OCI-LY3 (cell line): ENCODE results near the gene TNRC18.
"Not testable (repeated sequence)": the region's sequence is repeated elsewhere in the genome, so short reads cannot be mapped to it uniquely, and the experiment has no call there.

Experiments
- H2AFZ ChIP-seq: fragments of 200-600, 300-600 bp; shearing (Covaris generic); 2 replicates; pipeline ENCODE4 v1.6.0; 2014; ENCODE audit warnings: antibody characterized with exemption, low read depth, low read length
- H3K27ac ChIP-seq: fragments of 200-600, 300-600 bp; sonication (generic); 2 replicates; pipeline ENCODE4 v1.5.1; 2014; ENCODE audit warnings: mild to moderate bottlenecking, low read length, moderate library complexity, mixed read lengths
- H3K27me3 ChIP-seq: fragments of 200-600, 300-600 bp; sonication (generic); 2 replicates; pipeline ENCODE4 v1.6.1; 2014; ENCODE audit warnings: low read depth, low read length, mixed read lengths
- H3K36me3 ChIP-seq: fragments of 200-600, 300-600 bp; sonication (generic); replicated peaks from 2 replicates; pipeline ENCODE3; 2014; ENCODE audit warnings: low read depth, low read length, mixed read lengths
- H3K4me1 ChIP-seq: fragments of 300-600, 200-600 bp; sonication (generic); 2 replicates; pipeline ENCODE4 v1.6.1; 2014; ENCODE audit warnings: low read length, mixed read lengths
- H3K4me2 ChIP-seq: fragments of 200-600, 300-600 bp; sonication (generic); 2 replicates; pipeline ENCODE4 v1.6.1; 2014; ENCODE audit warnings: low read length, mixed read lengths
- H3K4me3 ChIP-seq: fragments of 300-600, 200-600 bp; sonication (generic); 2 replicates; pipeline ENCODE4 v1.5.1; 2014; ENCODE audit warnings: antibody characterized with exemption, mild to moderate bottlenecking, low read length, moderate library complexity
- H3K79me2 ChIP-seq: fragments of 300-600, 200-600 bp; shearing (Covaris generic); 2 replicates; pipeline ENCODE4 v1.6.1; 2014; ENCODE audit warnings: mild to moderate bottlenecking, low read length, mixed read lengths
- H3K9ac ChIP-seq: fragments of 300-600, 200-600 bp; shearing (Covaris generic); 2 replicates; pipeline ENCODE4 v1.6.0; 2014; ENCODE audit warnings: mild to moderate bottlenecking, low read length, moderate library complexity
- H3K9me3 ChIP-seq: fragments of 200-600, 300-600 bp; shearing (Covaris generic); 2 replicates; pipeline ENCODE4 v1.6.1; 2014; ENCODE audit warnings: low read length, mixed read lengths; ENCODE audit not compliant: insufficient read depth
- H4K20me1 ChIP-seq: fragments of 200-600, 300-600 bp; sonication (generic); 2 replicates; pipeline ENCODE4 v1.6.1; 2016; ENCODE audit warnings: low read length, mixed read lengths; ENCODE audit not compliant: insufficient read depth
- CTCF ChIP-seq: fragments of 200-600, 300-600 bp; sonication (generic); IDR thresholded peaks from 2 replicates; pipeline ENCODE4 v1.5.1; 2014; ENCODE audit warnings: antibody characterized with exemption, low read length, low read depth
- EZH2phosphoT487 ChIP-seq: fragments of 200-600 bp; shearing (Covaris generic); IDR thresholded peaks from 2 replicates; pipeline ENCODE4 v1.6.1; 2018; ENCODE audit warnings: antibody characterized with exemption, mixed run types, low read depth

TNRC18 gene

GRCh38 chr7:5295039-5296014 is 128.3 kb downstream of the TNRC18 start:
- Histone ChIP-seq H3K9ac (no peak overlapping the region), H3K9me3 (no peaks in the 10 kb centered on the region)

GRCh38 chr7:5294169-5294987 is 129.3 kb downstream of the TNRC18 start:
- Histone ChIP-seq H3K4me1 (no peaks in the 10 kb centered on the region), H3K27ac (no peak overlapping the region), H3K36me3 (no peaks in the 10 kb centered on the region), H3K9ac (no peak overlapping the region), H4K20me1 (no peaks in the 10 kb centered on the region), H3K79me2 (no peaks in the 10 kb centered on the region), H3K27me3 (no peaks in the 10 kb centered on the region), H3K4me2 (no peak overlapping the region), H3K4me3 (no peak overlapping the region), H3K9me3 (no peaks in the 10 kb centered on the region), H2AFZ (no peak overlapping the region)
- TF ChIP-seq EZH2phosphoT487: no peak
- no peak for TF ChIP-seq CTCF

More at GRCh38 chr7:5295039-5296014, 128.3 kb downstream of the TNRC18 start:
- Histone ChIP-seq H3K4me3 (no peak overlapping the region), H4K20me1 (no peaks in the 10 kb centered on the region), H3K79me2 (no peaks in the 10 kb centered on the region), H2AFZ (no peak overlapping the region), H3K36me3 (no peaks in the 10 kb centered on the region), H3K27me3 (no peaks in the 10 kb centered on the region), H3K4me2 (no peak overlapping the region), H3K27ac (no peak overlapping the region), H3K4me1 (no peaks in the 10 kb centered on the region)
- TF ChIP-seq EZH2phosphoT487 (no peak), CTCF (no peak)

- not testable (repeated sequence) for H2AFZ ChIP-seq, H3K9me3 ChIP-seq, H3K36me3 ChIP-seq, H3K4me2 ChIP-seq, H3K9ac ChIP-seq, H3K79me2 ChIP-seq, H3K4me1 ChIP-seq, H3K27me3 ChIP-seq, H3K4me3 ChIP-seq, H3K27ac ChIP-seq, H4K20me1 ChIP-seq
Observed at GRCh38 chr7:5291711-5292335, 131.8 kb downstream of the TNRC18 start.

- no peak overlapping the region for H3K4me3 ChIP-seq
- no peak overlapping the region for H3K9ac ChIP-seq
- no peaks in the 10 kb centered on the region for H4K20me1 ChIP-seq
- no peak for TF ChIP-seq CTCF
- no peak for TF ChIP-seq EZH2phosphoT487
- H3K27me3 ChIP-seq: no peaks in the 10 kb centered on the region
- H3K79me2 ChIP-seq: no peaks in the 10 kb centered on the region
- H2AFZ ChIP-seq: no peak overlapping the region
- H3K36me3 ChIP-seq: no peaks in the 10 kb centered on the region
- no peak overlapping the region for H3K4me2 ChIP-seq
- no peaks in the 10 kb centered on the region for H3K4me1 ChIP-seq
- no peak overlapping the region for H3K27ac ChIP-seq
- no peaks in the 10 kb centered on the region for H3K9me3 ChIP-seq
Observed at GRCh38 chr7:5291301-5291700, 132.3 kb downstream of the TNRC18 start.
